ENCODE measurements around the gene ZNF48. TPM values are rescaled to one million over a fixed set of nuclear protein-coding genes. Genes with fewer than 3 reads are reported as not detected.

ZNF48 gene
- polyA plus RNA-seq, 1 donor (not counting 4 experiments of a cell fraction or from before 2014, with no cell fraction given): 4.3 TPM

- Histone ChIP-seq H3K27me3 (ENCODE audit: control insufficient read depth, extremely low read depth, insufficient read depth, low read length) (no peaks in the 10 kb centered on the region), H3K9me3 (ENCODE audit: control insufficient read depth, low read depth, low read length) (no peaks in the 10 kb centered on the region), H3K79me2 (ENCODE audit: control insufficient read depth, insufficient read depth, low read length) (no peaks in the 10 kb centered on the region), H3K4me3 (ENCODE audit: control insufficient read depth in 2 of 3, extremely low read depth in 1 of 3, insufficient read depth in 2 of 3, low read depth in 1 of 3, low read length in 3 of 3) (no peak overlapping the region), H4K20me1 (ENCODE audit: control insufficient read depth, extremely low read depth, insufficient read depth, low read length) (no peaks in the 10 kb centered on the region), H3K4me2 (ENCODE audit: control insufficient read depth, extremely low read depth, insufficient read depth, low read depth, low read length) (no peak overlapping the region), H3K36me3 (ENCODE audit: control insufficient read depth in 2 of 2, extremely low read depth in 1 of 2, insufficient read depth in 2 of 2, low read length in 2 of 2) (peaks cover 0 to 2% of the 10 kb centered on the region in 2 experiments), H2AFZ (ENCODE audit: control insufficient read depth, low read length) (no peak overlapping the region), H3K9ac (ENCODE audit: control insufficient read depth, extremely low read depth, insufficient read depth, low read length) (no peak overlapping the region), H3K4me1 (ENCODE audit: control insufficient read depth, extremely low read depth, insufficient read depth, low read length) (peaks cover 9% of the 10 kb centered on the region), H3K27ac (ENCODE audit: control insufficient read depth, insufficient read depth, low read length) (no peak overlapping the region), H3K9me1 (ENCODE audit: control insufficient read depth, extremely low read depth, insufficient read depth, low read length) (no peaks in the 10 kb centered on the region)
- TF ChIP-seq CTCF (optimal IDR thresholded peaks at IDR 0.05 in 1 of 3, IDR thresholded peaks at IDR 0.05 in 1 of 3, conservative IDR thresholded peaks at IDR 0.05 in 1 of 3; ENCODE audit: extremely low read depth in 1 of 3, insufficient read depth in 2 of 3, low read length in 3 of 3) (no peak), EZH2 (IDR thresholded peaks at IDR 0.05; ENCODE audit: low read length) (no peak)
- DNase-seq (ENCODE audit: low read depth, low spot score): no peak
- dilution Hi-C loops (cut with MboI; ENCODE audit: extremely low pct_ligation_motif_present, low sequenced_read_pairs): no loop called here
- no peak for FAIRE-seq
Measured at GRCh38 chr16:30380072-30380802, 15.0 kb upstream of the ZNF48 start.

DNA sequence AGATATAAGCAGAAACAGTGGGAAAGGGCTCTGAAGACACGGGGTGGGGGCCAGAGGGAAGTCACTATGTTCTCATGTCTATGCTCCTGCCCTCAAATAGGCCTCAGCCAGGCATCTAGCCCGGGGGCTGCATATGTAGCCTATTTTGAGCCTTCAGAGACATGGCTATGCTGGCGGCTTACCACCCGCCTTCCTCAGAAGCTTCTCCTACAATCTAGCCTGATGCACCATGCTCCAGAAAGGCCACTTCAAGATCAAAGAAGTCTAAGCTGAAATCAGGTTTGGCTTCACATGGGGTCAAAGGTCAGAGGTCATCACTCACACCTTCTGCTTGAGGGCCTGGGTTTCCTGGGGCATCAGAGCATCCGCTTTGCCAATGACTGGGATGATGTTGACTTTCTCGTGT lies 14.4 kb upstream of the ZNF48 start:
- Histone ChIP-seq H3K27ac (ENCODE audit: control insufficient read depth, insufficient read depth, low read length) (no peak overlapping the region), H4K20me1 (ENCODE audit: control insufficient read depth, extremely low read depth, insufficient read depth, low read length) (no peaks in the 10 kb centered on the region), H3K4me1 (ENCODE audit: control insufficient read depth, extremely low read depth, insufficient read depth, low read length) (peaks cover 9% of the 10 kb centered on the region), H3K36me3 (ENCODE audit: control insufficient read depth in 2 of 2, extremely low read depth in 1 of 2, insufficient read depth in 2 of 2, low read length in 2 of 2) (peaks cover 0 to 2% of the 10 kb centered on the region in 2 experiments), H3K9me3 (ENCODE audit: control insufficient read depth, low read depth, low read length) (no peaks in the 10 kb centered on the region), H3K4me2 (ENCODE audit: control insufficient read depth, extremely low read depth, insufficient read depth, low read depth, low read length) (no peak overlapping the region), H3K27me3 (ENCODE audit: control insufficient read depth, extremely low read depth, insufficient read depth, low read length) (no peaks in the 10 kb centered on the region), H3K9ac (ENCODE audit: control insufficient read depth, extremely low read depth, insufficient read depth, low read length) (no peak overlapping the region), H3K4me3 (ENCODE audit: control insufficient read depth in 2 of 3, extremely low read depth in 1 of 3, insufficient read depth in 2 of 3, low read depth in 1 of 3, low read length in 3 of 3) (no peak overlapping the region), H3K9me1 (ENCODE audit: control insufficient read depth, extremely low read depth, insufficient read depth, low read length) (no peaks in the 10 kb centered on the region), H2AFZ (ENCODE audit: control insufficient read depth, low read length) (no peak overlapping the region), H3K79me2 (ENCODE audit: control insufficient read depth, insufficient read depth, low read length) (no peaks in the 10 kb centered on the region)
- no peak for FAIRE-seq
- no peak for TF ChIP-seq CTCF (optimal IDR thresholded peaks at IDR 0.05 in 1 of 3, IDR thresholded peaks at IDR 0.05 in 1 of 3, conservative IDR thresholded peaks at IDR 0.05 in 1 of 3; ENCODE audit: extremely low read depth in 1 of 3, insufficient read depth in 2 of 3, low read length in 3 of 3)
- no peak for TF ChIP-seq EZH2 (IDR thresholded peaks at IDR 0.05; ENCODE audit: low read length)
- dilution Hi-C loops (cut with MboI; ENCODE audit: extremely low pct_ligation_motif_present, low sequenced_read_pairs): no loop called here
- no peak for DNase-seq (ENCODE audit: low read depth, low spot score)
